Sigmoid colon (tissue), 7 donors: ENCODE results near the gene SELENOM. TPM values are rescaled to one million over a fixed set of nuclear protein-coding genes. Genes with fewer than 3 reads are reported as not detected.

Experiments used
- DNase-seq: peaks from one replicate; pipeline ENCODE4 v3.0.0-alpha.2; 2019
- H3K27ac ChIP-seq, 4 donors: fragments of 200-600 bp; sonication (generic); one replicate each; pipeline ENCODE4 v1.5.1; 2016 to 2019; ENCODE audit warnings: mild to moderate bottlenecking in 1 of 4
- H3K27me3 ChIP-seq, 3 donors: fragments of 200-600 bp; sonication (generic); one replicate each; pipeline ENCODE4 v1.5.1; 2019; ENCODE audit warnings: mild to moderate bottlenecking in 1 of 3
- H3K36me3 ChIP-seq, 4 donors: fragments of 200-600 bp; sonication (generic); one replicate each; pipeline ENCODE4 v1.5.1; 2016 to 2019
- H3K4me1 ChIP-seq, 4 donors: fragments of 200-600 bp; sonication (generic); one replicate each; pipeline ENCODE4 v1.5.1; 2017 to 2019
- H3K4me3 ChIP-seq, 4 donors: fragments of 200-600 bp; sonication (generic); one replicate each; pipeline ENCODE4 v1.5.1; 2017 to 2019; ENCODE audit warnings: mild to moderate bottlenecking in 2 of 4, moderate library complexity in 1 of 4
- H3K9me3 ChIP-seq, 4 donors: fragments of 200-600 bp in 3 of 4; sonication (generic) in 3 of 4; one replicate each; pipeline versions ENCODE4 v1.5.1 to v1.6.1; 2013 to 2019
- CTCF ChIP-seq, 4 experiments: fragments of 450-650 bp in 3 of 4; fragments of 200-600 bp in 1 of 4; IDR thresholded peaks; one replicate each; pipeline ENCODE4 v1.5.1; 2016 to 2019; ENCODE audit warnings: antibody characterized with exemption in 4 of 4, mild to moderate bottlenecking in 3 of 4, moderate library complexity in 2 of 4
- EP300 ChIP-seq, 4 donors: sonication (generic); formaldehyde crosslinking; IDR thresholded peaks; one replicate each; pipeline ENCODE4 v1.6.1; 2017; ENCODE audit warnings: antibody characterized with exemption in 4 of 4
- POLR2A ChIP-seq, 2 donors: fragments of 450-650 bp; IDR thresholded peaks; one replicate each; pipeline ENCODE4 v1.6.1; 2016; ENCODE audit warnings: antibody characterized with exemption in 2 of 2, mild to moderate bottlenecking in 2 of 2, moderate library complexity in 2 of 2
- POLR2AphosphoS5 ChIP-seq, 4 donors: sonication (generic); formaldehyde crosslinking; IDR thresholded peaks; one replicate each; pipeline ENCODE4 v1.6.1; 2017; ENCODE audit warnings: antibody characterized with exemption in 4 of 4
- WGBS, 2 donors: extraction: QIAGEN DNeasy Blood & Tissue Kit; methylation state at CpG; one replicate each; pipeline ENCODE4 v1.1.7; 2013; 5-methylcytosine and 5-hydroxymethylcytosine counted together
- intact Hi-C: fragments of 100-400 bp; cut with DNase I; formaldehyde crosslinking; loops from one replicate; pipeline ENCODE4 v1.15.1; 2023
- polyA plus RNA-seq, 3 donors: library from polyadenylated mRNA; stranded (reverse); fragments of 200-250 nt; gene quantifications; one replicate each; pipeline ENCODE4 v1.2.3, GENCODE V29; 2013
- total RNA-seq, 4 donors: library from RNA; depleted of rRNA; stranded (reverse); fragments of >200 nt; gene quantifications; one replicate each; pipeline ENCODE4 v1.1.0, GENCODE V29; 2016
- donor health status: healthy with polysubstance abuse.
- donor health status: Bipolar disorder and iron deficiency.
- donor health status: healthy.

SELENOM gene
- total and polyA plus RNA-seq, 7 donors, result 40.9 to 1,938 (median 868) TPM

GRCh38 chr22:31055635-31056159 lies 51.7 kb downstream of the SELENOM start:
- Histone ChIP-seq H3K27ac (peak overlapping the region; percentile 89 to 97 (median 90)), H3K36me3 (no peaks in the 10 kb centered on the region), H3K4me3 (no peak overlapping the region), H3K9me3 (no peaks in the 10 kb centered on the region), H3K27me3 (no peaks in the 10 kb centered on the region), H3K4me1 (peaks cover 0 to 53% (median 45%) of the 10 kb centered on the region in 4 donors)
- TF ChIP-seq POLR2A (IDR thresholded peaks at IDR 0.05) (no peak), POLR2AphosphoS5 (IDR thresholded peaks at IDR 0.05) (peak; percentile 80 to 97 (median 82)), CTCF (IDR thresholded peaks at IDR 0.05) (no peak), EP300 (IDR thresholded peaks at IDR 0.05) (peak; percentile 40 to 99 (median 79))
- WGBS, 2 donors, result 26 to 51% methylated on average over 13 of the region's 13 CpGs
- peak; percentile 99 for DNase-seq
- intact Hi-C loops, result loop anchor here (1.0 to 2.0 kb wide), 3 partner anchors 15 to 87 kb away; partner anchors contain the start of genes MORC2 and TUG1

- DNase-seq, result no peak
- Histone ChIP-seq H3K27me3 (no peaks in the 10 kb centered on the region), H3K4me3 (no peak overlapping the region), H3K9me3 (no peaks in the 10 kb centered on the region), H3K27ac (peak overlapping the region; percentile 89 to 97 (median 90)), H3K4me1 (peaks cover 0 to 53% (median 45%) of the 10 kb centered on the region in 4 donors), H3K36me3 (no peaks in the 10 kb centered on the region)
- WGBS, 2 donors, result 52 to 63% methylated on average over 5 of the region's 5 CpGs
- intact Hi-C loops, result loop anchor here (1.0 to 2.0 kb wide), 2 partner anchors 14 to 28 kb away; no protein-coding TSS in a partner anchor
- TF ChIP-seq POLR2A (IDR thresholded peaks at IDR 0.05) (no peak), CTCF (IDR thresholded peaks at IDR 0.05) (no peak), EP300 (IDR thresholded peaks at IDR 0.05) (no peak), POLR2AphosphoS5 (IDR thresholded peaks at IDR 0.05) (no peak)
These were observed 52.2 kb downstream of the SELENOM start for GRCh38 chr22:31055117-31055634.

Other genes with a start within 250 kb of the SELENOM start
- gene MORC2, start 138.8 kb downstream of the SELENOM start, total RNA-seq, result 10 to 100 TPM; 13.3 to 42.1 (median 24.4) TPM
- 10 to 100 TPM in 1 of 3 donors, 1 to 10 TPM in 2; 4.6 to 15.0 (median 7.8) TPM for gene MORC2, start 138.8 kb downstream of the SELENOM start, polyA plus RNA-seq
- 10 to 100 TPM; 51.5 to 88.9 (median 54.7) TPM for gene TUG1, start 138.3 kb downstream of the SELENOM start, total RNA-seq
- 10 to 100 TPM; 10.8 to 35.1 (median 13.2) TPM for gene TUG1, start 138.3 kb downstream of the SELENOM start, polyA plus RNA-seq
- gene SMTN, start 26.2 kb downstream of the SELENOM start, total RNA-seq, result 1,000 to 10,000 TPM in 3 of 4 donors, 100 to 1,000 TPM in 1; 987 to 1,789 (median 1,228) TPM
- gene SMTN, start 26.2 kb downstream of the SELENOM start, polyA plus RNA-seq, result 100 to 1,000 TPM in 1 of 3 donors, 10 to 100 TPM in 2; 23.8 to 103 (median 29.4) TPM
- 1 to 10 TPM; 1.1 to 2.2 (median 1.8) TPM for gene INPP5J, start 15.4 kb upstream of the SELENOM start, total RNA-seq
- 10 to 100 TPM; 11.4 to 15.3 (median 12.5) TPM for gene INPP5J, start 15.4 kb upstream of the SELENOM start, polyA plus RNA-seq
- not detected for gene PLA2G3, start 32.9 kb upstream of the SELENOM start, total RNA-seq
- 1 to 10 TPM in 1 of 3 donors, not detected in 2; 5.2 TPM for gene PLA2G3, start 32.9 kb upstream of the SELENOM start, polyA plus RNA-seq
- 10 to 100 TPM; 30.1 to 33.5 (median 31.6) TPM for gene RNF185, start 52.6 kb upstream of the SELENOM start, total RNA-seq
- gene RNF185, start 52.6 kb upstream of the SELENOM start, polyA plus RNA-seq, result 10 to 100 TPM; 23.4 to 44.9 (median 43.2) TPM
- gene LIMK2, start 104.7 kb upstream of the SELENOM start, total RNA-seq, result 10 to 100 TPM; 10.3 to 20.8 (median 14.0) TPM
- gene LIMK2, start 104.7 kb upstream of the SELENOM start, polyA plus RNA-seq, result 10 to 100 TPM; 31.9 to 58.7 (median 39.0) TPM
- gene PIK3IP1, start 184.9 kb upstream of the SELENOM start, total RNA-seq, result 10 to 100 TPM; 32.4 to 55.0 (median 50.3) TPM
- 10 to 100 TPM in 1 of 3 donors, 1 to 10 TPM in 2; 5.8 to 87.6 (median 6.0) TPM for gene PIK3IP1, start 184.9 kb upstream of the SELENOM start, polyA plus RNA-seq
- 10 to 100 TPM; 17.4 to 21.4 (median 19.9) TPM for gene PATZ1, start 238.8 kb upstream of the SELENOM start, total RNA-seq
- 10 to 100 TPM in 1 of 3 donors, 1 to 10 TPM in 2; 3.7 to 15.8 (median 4.8) TPM for gene PATZ1, start 238.8 kb upstream of the SELENOM start, polyA plus RNA-seq